Memory B cell (primary cell): ENCODE measurements around the gene OST4.
"Not testable (repeated sequence)": the region's sequence is repeated elsewhere in the genome, so short reads cannot be mapped to it uniquely, and the experiment has no call there.

Experiments used
- ATAC-seq: fragments of 150-1000 bp; cut with Tn5 transposase; 2 replicates; pipeline ENCODE4 v1.10.0; 2021; ENCODE audit warnings: low read depth, mild to moderate bottlenecking, moderate library complexity
- DNase-seq, 2 donors: peaks; one replicate each; pipeline ENCODE4 v3.0.0; 2022; ENCODE audit warnings: low spot score in 2 of 2
- H3K27ac Mint-ChIP-seq: one replicate; pipeline ENCODE4 v1.8.0; 2022; ENCODE audit warnings: mild to moderate bottlenecking, moderate library complexity, mixed read lengths
- H3K27me3 Mint-ChIP-seq: one replicate; pipeline ENCODE4 v1.8.0; 2022; ENCODE audit warnings: mixed read lengths
- H3K36me3 Mint-ChIP-seq: one replicate; pipeline ENCODE4 v1.8.0; 2022; ENCODE audit warnings: mild to moderate bottlenecking, mixed read lengths
- H3K4me1 Mint-ChIP-seq: one replicate; pipeline ENCODE4 v1.8.0; 2022; ENCODE audit warnings: mixed read lengths
- H3K4me3 Mint-ChIP-seq: one replicate; pipeline ENCODE4 v1.8.0; 2022; ENCODE audit warnings: mild to moderate bottlenecking, moderate library complexity, mixed read lengths
- H3K9me3 Mint-ChIP-seq: one replicate; pipeline ENCODE4 v1.8.0; 2022; ENCODE audit warnings: mixed read lengths

The OST4 gene

DNA sequence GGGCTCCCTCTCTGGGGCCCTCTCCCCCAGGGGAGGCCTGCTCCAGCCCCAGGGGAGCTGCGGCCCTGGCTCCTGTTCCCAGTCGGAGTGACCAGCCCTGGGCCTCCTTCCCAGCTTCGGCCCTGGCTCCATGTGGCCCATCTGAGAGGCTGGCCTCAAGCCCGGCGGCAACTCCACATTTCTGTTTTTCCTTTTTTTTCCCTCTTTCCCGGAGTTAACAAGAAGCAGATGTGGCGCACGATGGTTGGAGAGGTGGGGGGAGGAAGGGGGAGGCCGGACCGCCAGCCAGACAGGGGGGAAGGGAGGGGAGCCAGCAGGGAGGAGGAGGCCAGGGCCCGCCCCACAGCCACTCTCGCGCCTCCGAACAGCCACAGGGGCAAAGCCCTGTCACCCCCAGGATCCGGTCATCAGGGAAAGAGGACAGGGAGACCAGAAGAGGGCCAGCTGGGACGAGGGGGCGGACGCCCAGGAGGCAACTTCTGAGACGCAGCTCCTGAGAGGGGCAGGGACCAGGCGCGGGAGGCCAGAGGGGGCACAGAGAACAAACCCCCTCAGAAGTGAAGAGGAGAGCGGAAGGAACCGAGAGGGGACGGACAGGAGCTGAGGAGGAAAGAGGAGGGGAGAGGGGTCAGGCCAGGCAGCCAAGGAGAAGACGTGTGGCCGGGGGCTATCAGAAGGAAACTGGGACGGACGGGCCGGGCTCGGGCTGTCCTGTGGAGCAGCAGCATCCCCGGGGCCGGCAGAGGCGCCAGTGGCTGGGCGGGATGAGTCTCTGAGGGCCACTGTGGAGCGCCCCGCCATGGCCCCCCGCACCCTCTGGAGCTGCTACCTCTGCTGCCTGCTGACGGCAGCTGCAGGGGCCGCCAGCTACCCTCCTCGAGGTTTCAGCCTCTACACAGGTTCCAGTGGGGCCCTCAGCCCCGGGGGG, 7.1 kb upstream of the OST4 start, which contains the start of gene EMILIN1:
Gene EMILIN1 (plus strand): TSS at position 349 of the 928 bp plus-strand sequence. CDS start 451 bp downstream, at position 800.
- ATAC-seq (no peak), DNase-seq (no peak)
- Mint-ChIP-seq H3K27ac (no peak within 1 kb of the TSS), H3K4me3 (no peak within 1 kb of the TSS), H3K36me3 (no peaks in the 10 kb centered on the region), H3K4me1 (peaks cover 39% of the 10 kb centered on the region), H3K9me3 (no peaks in the 10 kb centered on the region), H3K27me3 (peaks cover 2% of the 10 kb centered on the region)

DNA sequence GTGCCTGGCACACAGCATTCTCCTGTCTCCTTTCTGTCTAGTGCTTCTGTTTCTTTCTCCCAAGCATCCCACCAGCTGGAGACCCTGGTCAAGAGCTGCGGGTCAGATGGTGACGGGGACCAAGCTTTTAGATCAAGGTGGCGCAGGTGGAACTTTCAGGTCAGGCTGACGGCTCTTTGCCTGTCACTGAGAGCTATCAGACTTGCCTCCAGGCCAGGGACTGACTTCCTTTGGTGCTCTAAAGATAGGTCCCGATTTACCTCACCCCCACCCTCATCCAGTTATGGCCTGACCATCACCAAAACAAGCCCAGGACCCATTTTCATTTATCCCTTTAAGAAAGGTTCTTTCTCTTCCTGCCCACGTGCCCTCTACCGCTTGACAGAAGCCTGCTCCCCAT, 5.8 kb upstream of the OST4 start:
- no peaks in the 10 kb centered on the region for H3K36me3 Mint-ChIP-seq

DNA sequence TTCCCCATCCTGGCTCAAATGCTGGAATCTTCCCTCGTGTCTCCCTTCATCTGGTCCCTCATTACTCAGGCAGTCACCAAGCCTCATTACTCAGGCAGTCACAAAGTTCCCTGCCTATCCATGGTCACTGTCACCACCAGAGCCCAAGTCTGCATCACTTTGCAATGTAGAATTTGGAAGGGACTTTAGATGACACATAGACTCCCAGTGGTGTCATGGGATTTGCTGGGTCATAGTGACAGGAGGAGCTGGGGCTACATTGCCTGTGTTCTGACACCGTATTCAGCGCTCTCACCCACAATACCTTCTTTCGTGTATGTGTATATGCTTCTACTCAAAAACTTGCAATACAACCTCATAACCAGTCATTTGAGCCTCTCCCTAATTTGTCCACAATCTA, 4.9 kb upstream of the OST4 start:
- Mint-ChIP-seq H3K4me3 (no peak overlapping the region), H3K4me1 (peaks cover 39% of the 10 kb centered on the region), H3K9me3 (no peaks in the 10 kb centered on the region), H3K27me3 (peaks cover 2% of the 10 kb centered on the region), H3K27ac (no peak overlapping the region), H3K36me3 (no peaks in the 10 kb centered on the region)
- no peak for DNase-seq
- no peak for ATAC-seq

More for the DNA sequence above, 5.8 kb upstream of the OST4 start:
- H3K27me3 Mint-ChIP-seq, result peaks cover 2% of the 10 kb centered on the region
- no peak overlapping the region for H3K27ac Mint-ChIP-seq
- ATAC-seq (no peak), DNase-seq (no peak)
- peaks cover 40% of the 10 kb centered on the region for H3K4me1 Mint-ChIP-seq
- no peaks in the 10 kb centered on the region for H3K9me3 Mint-ChIP-seq
- no peak overlapping the region for H3K4me3 Mint-ChIP-seq

GRCh38 chr2:27075566-27075871, 4.1 kb upstream of the OST4 start:
- not testable (repeated sequence) for DNase-seq, H3K27me3 Mint-ChIP-seq, ATAC-seq, H3K9me3 Mint-ChIP-seq, H3K36me3 Mint-ChIP-seq
- Mint-ChIP-seq H3K4me1 (peaks cover 35% of the 10 kb centered on the region), H3K27ac (peak overlapping the region; percentile 24), H3K4me3 (peak overlapping the region; percentile 37)

GRCh38 chr2:27074738-27075565, 3.5 kb upstream of the OST4 start:
- H3K4me3 Mint-ChIP-seq, result peak overlapping the region; percentile 37
- ATAC-seq (no peak), DNase-seq (peak in 1 of 2 donors; percentile 37)
- H3K36me3 Mint-ChIP-seq, result peaks cover 1% of the 10 kb centered on the region
- peaks cover 2% of the 10 kb centered on the region for H3K27me3 Mint-ChIP-seq
- peaks cover 34% of the 10 kb centered on the region for H3K4me1 Mint-ChIP-seq
- peak overlapping the region; percentile 24 for H3K27ac Mint-ChIP-seq
- no peaks in the 10 kb centered on the region for H3K9me3 Mint-ChIP-seq

DNA sequence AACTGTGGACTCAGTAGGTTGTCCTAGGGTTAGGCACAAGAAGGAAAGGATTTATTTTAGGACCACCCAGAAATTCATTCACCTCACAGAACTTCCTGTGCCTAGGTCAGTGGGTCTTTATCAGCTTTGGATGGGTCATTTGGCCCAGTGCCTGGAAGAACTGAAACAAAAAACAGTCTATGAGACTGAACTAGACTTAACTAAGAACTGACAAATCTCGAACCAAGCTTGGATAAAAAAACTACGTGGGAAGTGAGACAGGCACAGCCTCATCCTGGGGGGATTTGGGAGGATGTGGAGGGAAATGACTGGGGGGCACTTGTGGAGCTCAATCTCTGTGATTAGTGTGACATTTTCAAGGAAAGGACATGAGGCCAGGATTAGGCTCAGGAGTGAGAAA, 2.3 kb upstream of the OST4 start:
- no peaks in the 10 kb centered on the region for H3K9me3 Mint-ChIP-seq
- peaks cover 7% of the 10 kb centered on the region for H3K36me3 Mint-ChIP-seq
- no peak overlapping the region for H3K4me3 Mint-ChIP-seq
- peaks cover 2% of the 10 kb centered on the region for H3K27me3 Mint-ChIP-seq
- no peak for ATAC-seq
- H3K4me1 Mint-ChIP-seq, result peaks cover 44% of the 10 kb centered on the region
- H3K27ac Mint-ChIP-seq, result no peak overlapping the region
- no peak for DNase-seq

- Mint-ChIP-seq H3K4me3 (peak overlapping the region; percentile 51), H3K4me1 (peaks cover 46% of the 10 kb centered on the region), H3K27me3 (peaks cover 1% of the 10 kb centered on the region), H3K36me3 (peaks cover 11% of the 10 kb centered on the region), H3K27ac (no peak overlapping the region), H3K9me3 (no peaks in the 10 kb centered on the region)
- DNase-seq, result no peak
- no peak for ATAC-seq
These were observed 1.5 kb upstream of the OST4 start for GRCh38 chr2:27072920-27073319.

- Mint-ChIP-seq H3K27ac (peak overlapping the region; percentile 93), H3K4me1 (peaks cover 41% of the 10 kb centered on the region), H3K4me3 (peak overlapping the region; percentile 83), H3K36me3 (peaks cover 13% of the 10 kb centered on the region), H3K9me3 (no peaks in the 10 kb centered on the region), H3K27me3 (no peaks in the 10 kb centered on the region)
- ATAC-seq, result no peak
- no peak for DNase-seq
These were observed 756 bp upstream of the OST4 start for GRCh38 chr2:27071990-27072830.

DNA sequence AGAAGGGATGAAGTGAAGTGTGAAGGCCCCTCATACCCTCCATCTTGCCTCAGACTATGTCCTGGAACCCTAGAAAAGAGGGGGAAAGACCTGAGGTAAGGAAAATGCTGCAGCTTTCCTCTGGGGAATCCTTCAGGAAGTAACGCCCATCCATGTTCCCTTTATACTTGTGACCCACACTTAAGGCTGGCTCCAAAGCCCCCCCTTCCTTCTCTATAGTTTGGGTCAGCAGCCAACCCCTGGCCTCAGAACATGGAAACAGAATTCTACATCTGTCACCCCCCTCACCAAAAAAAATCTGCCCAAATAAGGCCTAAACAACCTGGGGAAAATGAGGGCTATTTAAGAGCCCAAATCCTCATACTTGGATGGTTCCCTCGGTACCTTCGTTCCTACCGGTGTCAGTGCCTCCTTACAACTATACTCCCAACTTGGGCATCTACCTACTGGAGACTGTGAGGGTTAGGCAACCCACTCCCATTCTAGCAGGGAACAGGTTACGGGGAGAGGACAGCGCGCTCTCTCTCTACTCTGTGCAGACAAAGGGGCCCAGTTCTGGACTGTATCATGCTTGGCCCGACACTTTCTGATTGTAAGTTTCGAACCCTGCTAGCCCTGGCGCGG, 689 bp downstream of the OST4 start:
- no peak for DNase-seq
- H3K9me3 Mint-ChIP-seq, result no peaks in the 10 kb centered on the region
- peak overlapping the region; percentile 98 for H3K4me3 Mint-ChIP-seq
- H3K27me3 Mint-ChIP-seq, result no peaks in the 10 kb centered on the region
- H3K27ac Mint-ChIP-seq, result peak overlapping the region; percentile 93
- peaks cover 34% of the 10 kb centered on the region for H3K4me1 Mint-ChIP-seq
- peak; percentile 2 for ATAC-seq
- peaks cover 17% of the 10 kb centered on the region for H3K36me3 Mint-ChIP-seq

- no peaks in the 10 kb centered on the region for H3K27me3 Mint-ChIP-seq
- ATAC-seq (no peak), DNase-seq (no peak)
- H3K4me3 Mint-ChIP-seq, result peak overlapping the region; percentile 98
- H3K36me3 Mint-ChIP-seq, result peaks cover 19% of the 10 kb centered on the region
- H3K27ac Mint-ChIP-seq, result peak overlapping the region; percentile 93
- peaks cover 34% of the 10 kb centered on the region for H3K4me1 Mint-ChIP-seq
- H3K9me3 Mint-ChIP-seq, result no peaks in the 10 kb centered on the region
These were observed 1.4 kb downstream of the OST4 start for GRCh38 chr2:27069961-27070618.

GRCh38 chr2:27069436-27069835, 2.0 kb downstream of the OST4 start:
- peaks cover 19% of the 10 kb centered on the region for H3K36me3 Mint-ChIP-seq
- peak overlapping the region; percentile 93 for H3K27ac Mint-ChIP-seq
- peaks cover 28% of the 10 kb centered on the region for H3K4me1 Mint-ChIP-seq
- H3K4me3 Mint-ChIP-seq, result no peak overlapping the region
- no peaks in the 10 kb centered on the region for H3K9me3 Mint-ChIP-seq
- H3K27me3 Mint-ChIP-seq, result no peaks in the 10 kb centered on the region
- DNase-seq, result no peak
- no peak for ATAC-seq

- Mint-ChIP-seq H3K27me3 (no peaks in the 10 kb centered on the region), H3K4me1 (peaks cover 32% of the 10 kb centered on the region), H3K27ac (no peak overlapping the region), H3K4me3 (no peak overlapping the region), H3K36me3 (peaks cover 23% of the 10 kb centered on the region), H3K9me3 (no peaks in the 10 kb centered on the region)
- ATAC-seq, result no peak
- no peak for DNase-seq
These were observed 4.1 kb downstream of the OST4 start for GRCh38 chr2:27067385-27067784.

DNA sequence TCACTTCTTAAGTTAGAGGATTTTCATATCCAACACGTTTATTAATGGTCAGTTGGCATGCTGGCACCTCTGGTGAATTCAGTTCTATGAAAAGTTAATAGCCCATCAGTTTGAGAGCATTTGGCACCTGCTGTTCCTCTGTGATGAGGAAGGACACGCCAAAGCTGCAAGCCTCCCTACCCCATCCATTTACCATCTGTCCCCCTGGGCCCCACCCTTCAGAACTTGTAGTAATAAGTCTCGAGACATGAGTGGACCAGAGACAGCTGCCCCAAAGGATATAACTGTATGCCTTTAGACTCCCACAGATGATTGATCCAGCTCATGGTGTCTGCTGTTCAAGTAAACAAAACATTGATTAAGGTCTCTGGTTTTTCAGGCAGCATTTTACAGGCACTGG, 6.3 kb downstream of the OST4 start:
- no peak overlapping the region for H3K4me3 Mint-ChIP-seq
- H3K9me3 Mint-ChIP-seq, result no peaks in the 10 kb centered on the region
- no peak for DNase-seq
- no peaks in the 10 kb centered on the region for H3K27me3 Mint-ChIP-seq
- peaks cover 26% of the 10 kb centered on the region for H3K4me1 Mint-ChIP-seq
- ATAC-seq, result no peak
- peaks cover 23% of the 10 kb centered on the region for H3K36me3 Mint-ChIP-seq
- no peak overlapping the region for H3K27ac Mint-ChIP-seq
